ENCODE measurements around the gene MLKL.
"Not testable (repeated sequence)": the region's sequence is repeated elsewhere in the genome, so short reads cannot be mapped to it uniquely, and the experiment has no call there.

Gene MLKL

GRCh38 chr16:74695450-74696422 lies 4.9 kb downstream of the MLKL start:
- peak; percentile 87 for DNase-seq

GRCh38 chr16:74691093-74691855 lies 9.4 kb downstream of the MLKL start:
- no peak for DNase-seq

GRCh38 chr16:74682556-74682955 lies 18.1 kb downstream of the MLKL start:
- DNase-seq: no peak

GRCh38 chr16:74680681-74681080 lies 20.0 kb downstream of the MLKL start:
- no peak for DNase-seq

- DNase-seq: no peak
These were observed 20.7 kb downstream of the MLKL start for GRCh38 chr16:74679983-74680382.

- DNase-seq: no peak
These were observed 22.8 kb downstream of the MLKL start for GRCh38 chr16:74677868-74678267.

GRCh38 chr16:74673876-74674275 lies 26.8 kb downstream of the MLKL start:
- DNase-seq: no peak

- DNase-seq: not testable (repeated sequence)
These were observed 31.8 kb downstream of the MLKL start for GRCh38 chr16:74668877-74669276.

GRCh38 chr16:74667255-74667700 lies 33.4 kb downstream of the MLKL start:
- DNase-seq: peak; percentile 62

- peak; percentile 99 for DNase-seq
These were observed 34.0 kb downstream of the MLKL start, which contains the start of gene RFWD3 for GRCh38 chr16:74666425-74667254. Gene RFWD3 (minus strand): TSS chr16:74666877. CDS start chr16:74661449, 5,428 bp downstream.

- DNase-seq: no peak
These were observed 34.6 kb downstream of the MLKL start for GRCh38 chr16:74666010-74666421.

- peak; percentile 38 for DNase-seq
These were observed 39.6 kb downstream of the MLKL start for GRCh38 chr16:74661064-74661463.

GRCh38 chr16:74660383-74660782 lies 40.3 kb downstream of the MLKL start:
- no peak for DNase-seq

GRCh38 chr16:74659041-74659440 lies 41.6 kb downstream of the MLKL start:
- peak; percentile 15 for DNase-seq

GRCh38 chr16:74657870-74658642 lies 42.6 kb downstream of the MLKL start:
- DNase-seq: peak; percentile 20

GRCh38 chr16:74654536-74655050 lies 46.1 kb downstream of the MLKL start:
- DNase-seq: peak; percentile 53

GRCh38 chr16:74652883-74653282 lies 47.8 kb downstream of the MLKL start:
- DNase-seq: peak; percentile 59

- DNase-seq: no peak
These were observed 48.4 kb downstream of the MLKL start for GRCh38 chr16:74652249-74652648.

- peak; percentile 62 for DNase-seq
These were observed 48.8 kb downstream of the MLKL start for GRCh38 chr16:74651841-74652240.

GRCh38 chr16:74650966-74651567 lies 49.6 kb downstream of the MLKL start:
- DNase-seq: peak; percentile 33
